ENCODE results near the gene MERTK.

MERTK gene

DNA sequence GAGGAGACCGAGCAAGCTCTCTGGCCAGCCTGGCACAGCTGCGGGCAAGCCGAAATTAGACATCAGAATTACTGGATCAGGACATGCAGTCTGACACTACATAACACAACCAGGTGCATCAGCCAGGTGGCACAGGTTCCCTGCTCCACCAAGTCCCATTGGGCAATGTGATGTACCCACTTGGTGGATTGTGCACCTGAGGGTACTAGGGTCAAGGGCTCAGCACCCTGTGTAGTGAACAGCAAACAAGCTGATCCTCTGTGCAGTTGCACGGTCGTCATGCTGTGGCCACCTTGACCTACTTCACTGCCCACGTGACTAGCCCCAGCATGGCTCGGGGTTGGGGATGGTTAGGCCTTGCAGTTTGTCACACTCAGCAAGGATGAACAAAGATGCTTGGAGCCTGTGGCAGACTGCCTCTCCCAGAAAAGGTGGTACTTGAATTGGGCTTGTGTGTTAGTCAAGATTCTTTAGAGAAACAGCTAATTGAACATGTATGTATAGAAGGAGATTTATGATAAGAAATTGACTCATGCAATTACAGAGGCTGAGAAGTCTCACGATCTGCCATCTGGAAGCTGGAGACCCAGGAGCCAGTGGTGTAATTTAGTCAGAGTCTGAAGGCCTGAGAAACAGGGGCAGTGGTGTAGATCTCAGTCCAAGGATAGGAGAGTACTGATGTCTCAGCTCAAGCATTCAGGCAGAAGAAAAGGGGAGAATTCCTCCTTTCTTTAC is 85.2 kb downstream of the MERTK start:
- no peak for TF ChIP-seq CTCF (IDR thresholded peaks at IDR 0.05; ENCODE audit: low read depth, low read length, missing control alignments)
- in situ Hi-C loops (cut with HindIII; ENCODE audit: low sequenced_read_pairs) = no loop called here
- no peak for DNase-seq (ENCODE audit: low read depth)
- H3K4me3 ChIP-seq (ENCODE audit: low read depth, low read length) = no peak overlapping the region

GRCh38 chr2:111984213-111984604 is 85.8 kb downstream of the MERTK start:
- in situ Hi-C loops (cut with HindIII; ENCODE audit: low sequenced_read_pairs) = no loop called here
- no peak overlapping the region for H3K4me3 ChIP-seq (ENCODE audit: low read depth, low read length)
- no peak for TF ChIP-seq CTCF (IDR thresholded peaks at IDR 0.05; ENCODE audit: low read depth, low read length, missing control alignments)
- no peak for DNase-seq (ENCODE audit: low read depth)

DNA sequence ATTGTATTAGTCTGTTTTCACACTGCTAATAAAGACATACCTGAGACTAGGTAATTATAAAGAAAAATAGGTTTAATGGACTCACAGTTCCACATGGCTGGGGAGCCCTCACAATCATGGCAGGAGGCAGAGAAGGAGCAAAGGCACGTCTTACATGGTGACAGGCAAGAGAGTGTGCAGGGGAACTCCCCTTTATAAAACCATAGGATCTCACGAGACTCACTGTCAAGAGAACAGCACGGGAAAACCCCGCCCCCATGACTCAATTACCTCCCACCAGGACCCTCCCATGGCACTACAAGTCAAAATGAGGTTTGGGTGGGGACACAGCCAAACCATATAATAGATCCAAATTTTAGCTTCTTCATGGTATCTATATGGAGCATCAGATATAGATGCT is 87.1 kb downstream of the MERTK start:
- in situ Hi-C loops (cut with HindIII; ENCODE audit: low sequenced_read_pairs) = no loop called here
- no peak for TF ChIP-seq CTCF (IDR thresholded peaks at IDR 0.05; ENCODE audit: low read depth, low read length, missing control alignments)
- H3K4me3 ChIP-seq (ENCODE audit: low read depth, low read length) = no peak overlapping the region

DNA sequence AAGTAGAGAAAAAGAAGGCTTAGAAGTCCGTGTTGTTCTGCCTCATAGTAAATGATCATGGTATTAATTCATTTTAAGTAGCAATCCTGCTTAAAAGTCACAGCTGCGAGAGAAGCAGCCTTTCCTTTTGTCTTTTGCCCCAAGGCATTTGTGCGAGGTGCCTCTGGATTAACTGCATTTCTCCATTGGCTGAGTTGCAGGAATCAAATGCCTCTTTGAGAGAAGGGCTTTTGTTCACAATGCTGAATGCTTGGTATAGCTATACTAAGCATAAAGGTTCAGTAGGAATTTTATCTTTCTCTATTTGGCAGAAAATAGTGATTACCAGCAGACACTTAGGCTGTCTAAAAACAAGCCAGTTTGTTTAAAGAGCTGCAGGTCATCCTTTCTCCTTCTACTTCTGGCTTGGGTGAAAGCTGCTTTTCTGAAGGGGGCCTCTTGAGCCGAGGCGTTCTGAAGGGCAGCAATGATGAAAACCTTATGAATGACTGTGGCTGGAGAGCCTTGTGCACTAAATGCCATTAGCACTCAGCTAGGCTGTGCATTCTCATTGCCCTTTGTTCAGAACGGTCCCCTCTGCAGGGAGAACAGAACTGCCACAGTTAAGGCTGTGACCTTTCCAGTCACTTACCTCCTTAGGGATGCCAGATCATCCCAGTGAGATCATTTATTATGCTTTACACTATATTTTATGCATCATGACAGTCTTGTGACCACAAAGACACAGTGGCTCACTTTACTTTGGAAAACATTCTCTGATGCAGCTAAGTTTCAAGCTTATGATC is 87.9 kb downstream of the MERTK start:
- no peak overlapping the region for H3K4me3 ChIP-seq (ENCODE audit: low read depth, low read length)
- no peak for DNase-seq (ENCODE audit: low read depth)
- TF ChIP-seq CTCF (IDR thresholded peaks at IDR 0.05; ENCODE audit: low read depth, low read length, missing control alignments) = no peak
- in situ Hi-C loops (cut with HindIII; ENCODE audit: low sequenced_read_pairs) = no loop called here

More for the DNA sequence above, 87.1 kb downstream of the MERTK start:
- no peak for DNase-seq (ENCODE audit: low read depth)

DNA sequence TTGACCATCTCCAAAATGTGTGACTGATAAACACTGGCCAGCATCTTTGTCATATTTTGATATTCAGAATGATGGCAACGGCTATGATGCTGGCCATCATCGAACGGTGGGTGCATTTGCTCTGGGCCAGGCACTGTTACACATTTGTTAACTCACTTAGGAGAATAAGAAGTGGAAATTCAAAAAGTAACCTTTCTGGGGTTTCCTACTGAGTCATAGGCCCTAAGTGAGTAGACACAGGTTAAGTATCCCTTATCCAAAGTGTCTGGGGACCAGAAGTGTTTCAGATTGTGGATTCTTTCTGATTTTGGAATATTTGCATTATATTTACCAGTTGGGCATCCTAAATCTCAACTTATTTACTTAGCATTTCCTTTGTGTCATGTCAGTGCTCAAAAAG is 92.0 kb downstream of the MERTK start:
- H3K4me3 ChIP-seq (ENCODE audit: low read depth, low read length) = no peak overlapping the region
- in situ Hi-C loops (cut with HindIII; ENCODE audit: low sequenced_read_pairs) = no loop called here
- no peak for DNase-seq (ENCODE audit: low read depth)
- TF ChIP-seq CTCF (IDR thresholded peaks at IDR 0.05; ENCODE audit: low read depth, low read length, missing control alignments) = no peak

GRCh38 chr2:111990856-111991255 is 92.4 kb downstream of the MERTK start:
- H3K4me3 ChIP-seq (ENCODE audit: low read depth, low read length) = no peak overlapping the region
- DNase-seq (ENCODE audit: low read depth) = no peak
- in situ Hi-C loops (cut with HindIII; ENCODE audit: low sequenced_read_pairs) = no loop called here
- TF ChIP-seq CTCF (IDR thresholded peaks at IDR 0.05; ENCODE audit: low read depth, low read length, missing control alignments) = no peak
